Duodenal mucosa (tissue), 2 donors: Measurements from ENCODE around the gene CALN1.
"Not testable (repeated sequence)": the region's sequence is repeated elsewhere in the genome, so short reads cannot be mapped to it uniquely, and the experiment has no call there.

Experiments
- H3K27ac ChIP-seq: one replicate; pipeline ENCODE4 v1.7.0; 2013; ENCODE audit warnings: low read depth, low read length
- H3K27me3 ChIP-seq, 2 donors: one replicate each; pipeline ENCODE4 v1.7.0; 2013; ENCODE audit warnings: low read length in 2 of 2, control low read depth in 1 of 2; ENCODE audit not compliant: insufficient read depth in 2 of 2, control insufficient read depth in 1 of 2
- H3K36me3 ChIP-seq, 2 donors: one replicate each; pipeline ENCODE4 v1.7.0; 2013; ENCODE audit warnings: low read length in 2 of 2, control low read depth in 1 of 2; ENCODE audit not compliant: insufficient read depth in 2 of 2, control insufficient read depth in 1 of 2
- H3K4me1 ChIP-seq, 2 donors: one replicate each; pipeline ENCODE4 v1.7.0; 2013; ENCODE audit warnings: low read length in 2 of 2, control low read depth in 1 of 2; ENCODE audit not compliant: insufficient read depth in 2 of 2, control insufficient read depth in 1 of 2
- H3K4me3 ChIP-seq, 2 donors: one replicate each; pipeline ENCODE4 v1.7.0; 2013; ENCODE audit warnings: low read length in 2 of 2, low read depth in 1 of 2
- H3K9ac ChIP-seq, 2 donors: one replicate each; pipeline ENCODE4 v1.7.0; 2013; ENCODE audit warnings: low read length in 2 of 2, low read depth in 1 of 2
- H3K9me3 ChIP-seq, 2 donors: one replicate each; pipeline ENCODE4 v1.7.0; 2013; ENCODE audit warnings: low read length in 2 of 2, control low read depth in 1 of 2; ENCODE audit not compliant: control insufficient read depth in 1 of 2

CALN1 gene

GRCh38 chr7:72092769-72093168 lies 319.4 kb downstream of the CALN1 start:
- Histone ChIP-seq H3K36me3 (no peaks in the 10 kb centered on the region), H3K27me3 (no peaks in the 10 kb centered on the region), H3K9me3 (peaks cover 0 to 5% of the 10 kb centered on the region in 2 donors), H3K9ac (no peak overlapping the region), H3K4me3 (no peak overlapping the region), H3K27ac (no peak overlapping the region), H3K4me1 (no peaks in the 10 kb centered on the region)

GRCh38 chr7:72087926-72088325 lies 324.2 kb downstream of the CALN1 start:
- Histone ChIP-seq H3K9me3 (peaks cover 3 to 5% of the 10 kb centered on the region in 2 donors), H3K27me3 (no peaks in the 10 kb centered on the region), H3K36me3 (no peaks in the 10 kb centered on the region), H3K4me3 (no peak overlapping the region), H3K9ac (no peak overlapping the region), H3K4me1 (no peaks in the 10 kb centered on the region), H3K27ac (no peak overlapping the region)

- no peaks in the 10 kb centered on the region for H3K27me3 ChIP-seq
- no peak overlapping the region for H3K27ac ChIP-seq
- no peak overlapping the region for H3K4me3 ChIP-seq
- H3K4me1 ChIP-seq, result no peaks in the 10 kb centered on the region
- no peaks in the 10 kb centered on the region for H3K36me3 ChIP-seq
- H3K9me3 ChIP-seq, result peaks cover 9 to 10% of the 10 kb centered on the region in 2 donors
- no peak overlapping the region for H3K9ac ChIP-seq
Observed at GRCh38 chr7:72080865-72081510, 331.1 kb downstream of the CALN1 start.

- H3K9me3 ChIP-seq, result peaks cover 13 to 15% of the 10 kb centered on the region in 2 donors
- no peaks in the 10 kb centered on the region for H3K36me3 ChIP-seq
- no peak overlapping the region for H3K27ac ChIP-seq
- H3K4me1 ChIP-seq, result no peaks in the 10 kb centered on the region
- H3K9ac ChIP-seq, result no peak overlapping the region
- H3K27me3 ChIP-seq, result no peaks in the 10 kb centered on the region
- H3K4me3 ChIP-seq, result no peak overlapping the region
Observed at GRCh38 chr7:72080341-72080766, 331.8 kb downstream of the CALN1 start.

GRCh38 chr7:72078856-72079255 lies 333.3 kb downstream of the CALN1 start:
- Histone ChIP-seq H3K4me3 (no peak overlapping the region), H3K27ac (no peak overlapping the region), H3K9me3 (peaks cover 14 to 15% of the 10 kb centered on the region in 2 donors), H3K4me1 (no peaks in the 10 kb centered on the region), H3K27me3 (no peaks in the 10 kb centered on the region), H3K9ac (no peak overlapping the region), H3K36me3 (no peaks in the 10 kb centered on the region)

- peaks cover 14 to 17% of the 10 kb centered on the region in 2 donors for H3K9me3 ChIP-seq
- H3K4me3 ChIP-seq, result no peak overlapping the region
- no peak overlapping the region for H3K9ac ChIP-seq
- H3K27ac ChIP-seq, result no peak overlapping the region
- no peaks in the 10 kb centered on the region for H3K4me1 ChIP-seq
- H3K36me3 ChIP-seq, result no peaks in the 10 kb centered on the region
- H3K27me3 ChIP-seq, result no peaks in the 10 kb centered on the region
Observed at GRCh38 chr7:72078301-72078700, 333.8 kb downstream of the CALN1 start.

- Histone ChIP-seq H3K27ac (no peak overlapping the region), H3K27me3 (no peaks in the 10 kb centered on the region), H3K36me3 (no peaks in the 10 kb centered on the region), H3K9me3 (peaks cover 14 to 17% of the 10 kb centered on the region in 2 donors), H3K9ac (no peak overlapping the region), H3K4me3 (no peak overlapping the region), H3K4me1 (no peaks in the 10 kb centered on the region)
Observed at GRCh38 chr7:72077786-72078185, 334.4 kb downstream of the CALN1 start.

- Histone ChIP-seq H3K9ac (no peak overlapping the region), H3K9me3 (peaks cover 6 to 23% of the 10 kb centered on the region in 2 donors), H3K27ac (no peak overlapping the region), H3K27me3 (no peaks in the 10 kb centered on the region), H3K36me3 (no peaks in the 10 kb centered on the region), H3K4me1 (no peaks in the 10 kb centered on the region), H3K4me3 (no peak overlapping the region)
Observed at GRCh38 chr7:72072901-72073300, 339.2 kb downstream of the CALN1 start.

- Histone ChIP-seq H3K4me3 (no peak overlapping the region), H3K4me1 (no peaks in the 10 kb centered on the region), H3K36me3 (no peaks in the 10 kb centered on the region), H3K27ac (no peak overlapping the region), H3K9me3 (peaks cover 2 to 17% of the 10 kb centered on the region in 2 donors), H3K9ac (no peak overlapping the region), H3K27me3 (no peaks in the 10 kb centered on the region)
Observed at GRCh38 chr7:72069263-72069662, 342.9 kb downstream of the CALN1 start.

GRCh38 chr7:72065764-72066163 lies 346.4 kb downstream of the CALN1 start:
- not testable (repeated sequence) for H3K4me3 ChIP-seq, H3K9ac ChIP-seq, H3K4me1 ChIP-seq, H3K27me3 ChIP-seq, H3K36me3 ChIP-seq, H3K27ac ChIP-seq, H3K9me3 ChIP-seq
